ENCODE results near the gene SNX17.
"Not testable (repeated sequence)": the region's sequence is repeated elsewhere in the genome, so short reads cannot be mapped to it uniquely, and the experiment has no call there.

Gene SNX17

GRCh38 chr2:27370026-27370815 is at the start of gene SNX17, which contains the start of gene EIF2B4:
Gene SNX17 (plus strand): TSS chr2:27370616. CDS start chr2:27370744, 128 bp downstream.
Gene EIF2B4 (minus strand): TSS chr2:27370338. CDS start chr2:27370314, 24 bp downstream.
- peak; percentile 99 to 100 for DNase-seq

- DNase-seq = peak in 1 of 2 donors; percentile 18
Observed at GRCh38 chr2:27320958-27321543, 49.4 kb upstream of the SNX17 start.

DNA sequence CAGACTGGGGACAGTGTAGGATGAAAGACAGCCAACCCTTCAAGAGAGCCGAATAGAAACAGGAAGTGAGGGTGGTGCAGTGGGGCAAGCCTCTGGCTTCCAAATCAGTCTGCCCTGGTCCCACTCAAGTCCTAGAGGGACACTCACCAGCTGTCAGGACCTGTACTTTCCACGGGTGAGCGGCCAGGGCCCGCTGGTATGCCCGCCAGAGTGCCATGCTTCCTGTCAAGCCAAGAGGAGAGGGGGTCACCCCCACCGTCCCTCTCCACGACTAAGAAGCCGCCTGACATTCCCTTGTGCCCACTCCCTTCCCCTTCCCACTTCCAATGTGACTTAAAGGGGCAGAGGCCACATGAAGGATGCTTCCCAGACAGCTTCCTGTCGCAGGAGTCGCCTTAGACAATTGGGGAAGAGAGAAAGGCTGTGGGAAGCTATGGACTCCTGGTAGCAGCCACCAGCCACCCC is 48.1 kb upstream of the SNX17 start:
- peak in 1 of 2 donors; percentile 16 for DNase-seq

- DNase-seq = peak; percentile 88
Observed at GRCh38 chr2:27322766-27323595, 47.4 kb upstream of the SNX17 start, which contains the start of gene MPV17. Gene MPV17 (minus strand): TSS chr2:27323097. CDS start chr2:27322517, 580 bp downstream.

- DNase-seq = no peak
Observed at GRCh38 chr2:27323596-27324285, 46.7 kb upstream of the SNX17 start.

GRCh38 chr2:27324720-27325119 is 45.7 kb upstream of the SNX17 start:
- DNase-seq = no peak

DNA sequence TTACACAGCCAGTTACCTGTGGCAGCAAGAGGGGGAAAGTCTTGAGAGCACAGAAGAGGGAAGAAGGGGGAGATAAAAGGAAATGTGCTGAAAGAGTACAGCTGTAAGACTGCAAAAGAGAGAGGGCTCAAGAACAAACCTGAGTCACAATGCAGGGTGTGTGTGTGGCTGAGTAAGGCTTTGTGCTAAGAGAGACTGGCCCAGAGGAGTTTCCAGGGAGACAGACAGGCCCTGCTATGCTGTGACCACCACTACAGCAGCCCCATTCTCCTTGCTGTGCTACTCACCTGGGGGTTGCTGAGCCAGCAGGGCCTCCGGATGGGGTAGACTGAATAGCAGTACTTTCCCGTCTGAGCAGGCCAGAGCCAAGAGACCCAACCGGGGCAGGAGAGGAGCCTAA is 35.1 kb upstream of the SNX17 start:
- no peak for DNase-seq

- DNase-seq = no peak
Observed at GRCh38 chr2:27336173-27336572, 34.2 kb upstream of the SNX17 start.

DNA sequence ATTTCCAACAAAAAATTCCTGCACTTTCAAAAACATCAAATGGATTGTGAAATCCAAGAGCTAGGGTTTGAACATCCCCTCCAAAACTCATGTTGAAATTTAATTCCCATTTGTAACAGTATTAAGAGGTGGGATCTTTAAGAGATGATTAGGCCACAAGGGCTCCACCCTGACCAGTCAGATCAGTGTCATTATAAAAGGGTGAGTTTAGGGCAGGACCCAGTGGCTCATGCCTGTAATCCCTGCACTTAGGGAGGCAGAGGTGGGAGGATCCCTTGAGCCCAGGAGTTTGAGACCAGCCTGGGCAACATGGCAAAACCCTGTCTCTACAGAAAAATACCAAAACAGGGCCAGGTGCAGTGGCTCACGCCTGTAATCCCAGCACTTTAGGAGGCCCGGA is 22.8 kb upstream of the SNX17 start:
- DNase-seq = no peak

GRCh38 chr2:27350106-27350693 is 20.2 kb upstream of the SNX17 start:
- DNase-seq = no peak

- no peak for DNase-seq
Observed at GRCh38 chr2:27351802-27352598, 18.4 kb upstream of the SNX17 start.

DNA sequence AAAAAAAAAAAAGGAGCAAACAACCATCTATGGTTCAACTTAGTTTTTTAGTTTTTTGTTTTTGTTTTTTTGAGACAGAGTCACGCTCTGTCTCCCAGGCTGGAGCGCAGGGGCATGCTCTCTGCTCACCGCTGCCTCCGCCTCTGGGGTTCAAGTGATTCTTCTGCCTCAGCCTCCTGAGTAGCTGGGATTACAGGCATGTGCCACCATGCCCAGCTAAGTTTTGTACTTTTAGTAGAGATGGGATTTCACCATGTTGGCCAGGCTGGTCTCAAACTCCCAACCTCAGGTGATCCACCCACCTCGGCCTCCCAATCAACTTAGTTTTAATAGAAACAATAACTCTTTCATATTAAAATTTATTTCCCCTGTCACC is 17.0 kb upstream of the SNX17 start:
- DNase-seq = not testable (repeated sequence)

DNA sequence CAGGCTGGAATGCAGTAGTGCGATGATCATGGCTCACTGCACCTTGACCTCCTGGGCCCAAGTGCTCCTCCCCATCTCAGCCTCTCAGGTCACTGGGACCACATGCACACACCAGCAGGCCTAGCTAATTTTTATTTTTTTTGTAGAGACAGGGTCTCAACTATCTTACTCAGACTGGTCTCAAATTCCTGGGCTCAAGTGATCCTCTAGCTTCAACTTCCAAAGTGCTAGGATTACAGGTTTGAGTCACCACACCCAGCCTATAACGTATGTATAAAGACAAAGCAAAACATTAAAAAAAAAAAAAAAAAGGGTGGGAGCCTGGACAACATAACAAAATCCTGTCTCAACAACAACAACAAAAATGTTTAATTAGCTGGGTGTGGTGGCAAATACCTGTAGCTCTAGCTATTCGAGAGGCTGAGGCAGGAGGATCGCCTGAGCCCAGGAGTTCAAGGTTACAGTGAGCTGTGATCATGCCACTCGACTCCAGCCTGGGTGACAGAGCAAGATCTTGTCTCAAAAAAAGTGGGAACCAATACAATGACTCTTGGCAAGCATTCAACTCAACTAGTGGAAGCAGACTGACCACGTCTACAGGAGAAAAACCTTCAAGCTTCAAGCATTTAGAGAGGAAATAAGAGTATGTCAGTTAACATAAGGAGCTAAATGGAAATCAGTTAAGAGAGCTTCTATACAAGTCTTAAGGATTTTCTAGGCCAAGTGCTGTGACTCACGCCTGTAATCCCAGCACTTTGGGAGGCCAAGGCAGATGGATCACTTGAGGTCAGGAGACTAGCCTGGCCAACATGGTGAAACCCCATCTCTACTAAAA is 16.4 kb upstream of the SNX17 start:
- no peak for DNase-seq

DNA sequence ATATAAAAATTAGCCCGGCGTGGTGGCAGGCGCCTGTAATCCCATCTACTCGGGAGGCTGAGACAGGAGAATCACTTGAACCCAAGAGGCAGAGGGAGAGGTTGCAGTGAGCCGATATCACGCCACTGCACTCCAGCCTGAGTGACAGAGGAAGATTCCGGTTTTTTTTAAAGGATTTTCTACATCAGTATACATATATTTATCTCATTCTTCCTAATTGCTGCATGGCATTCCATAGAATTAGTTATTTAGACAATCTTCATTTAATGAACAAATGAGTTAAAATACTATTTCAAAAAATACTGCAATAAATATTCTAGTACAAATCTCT is 15.9 kb upstream of the SNX17 start:
- no peak for DNase-seq

GRCh38 chr2:27356056-27356381 is 14.4 kb upstream of the SNX17 start:
- DNase-seq = no peak

- peak; percentile 93 for DNase-seq
Observed at GRCh38 chr2:27356382-27357181, 13.8 kb upstream of the SNX17 start, which contains the start of gene GTF3C2. Gene GTF3C2 (minus strand): TSS chr2:27356764. CDS start chr2:27343554, 13,210 bp downstream.

DNA sequence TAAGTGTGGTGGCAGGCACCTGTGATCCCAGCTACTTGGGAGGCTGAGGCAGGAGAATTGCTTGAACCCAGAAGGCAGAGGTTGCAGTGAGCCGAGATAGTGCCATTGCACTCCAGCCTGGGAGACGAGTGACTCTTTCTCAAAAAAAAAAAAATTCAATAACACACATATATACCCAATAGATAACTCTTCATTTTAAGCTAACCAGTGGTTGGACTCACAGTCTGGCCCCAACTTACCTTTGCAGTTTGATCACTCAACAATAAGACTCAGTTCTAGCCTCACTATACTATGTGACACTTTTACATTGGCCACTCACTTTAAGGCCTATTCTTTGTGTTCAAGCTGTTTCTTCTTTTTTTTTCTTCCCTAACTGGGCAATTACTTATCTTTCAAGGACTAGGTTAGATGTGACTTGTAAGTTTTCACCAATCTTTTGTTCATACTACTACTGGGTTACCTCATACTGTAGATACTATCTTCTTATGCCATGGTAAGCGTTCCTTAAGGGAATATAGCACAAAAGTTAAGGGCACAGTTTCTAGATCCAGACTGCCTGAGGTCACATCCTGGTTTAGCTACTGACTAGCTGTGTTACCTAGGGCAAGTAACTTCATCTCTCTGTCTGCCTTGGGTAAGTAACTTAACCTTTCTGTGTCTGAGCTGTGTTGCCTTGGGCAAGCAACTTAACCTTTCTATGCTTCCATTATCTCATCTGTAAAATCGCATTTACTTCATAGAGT is 7.6 kb upstream of the SNX17 start:
- DNase-seq = no peak

GRCh38 chr2:27363933-27364332 is 6.5 kb upstream of the SNX17 start:
- DNase-seq = no peak

DNA sequence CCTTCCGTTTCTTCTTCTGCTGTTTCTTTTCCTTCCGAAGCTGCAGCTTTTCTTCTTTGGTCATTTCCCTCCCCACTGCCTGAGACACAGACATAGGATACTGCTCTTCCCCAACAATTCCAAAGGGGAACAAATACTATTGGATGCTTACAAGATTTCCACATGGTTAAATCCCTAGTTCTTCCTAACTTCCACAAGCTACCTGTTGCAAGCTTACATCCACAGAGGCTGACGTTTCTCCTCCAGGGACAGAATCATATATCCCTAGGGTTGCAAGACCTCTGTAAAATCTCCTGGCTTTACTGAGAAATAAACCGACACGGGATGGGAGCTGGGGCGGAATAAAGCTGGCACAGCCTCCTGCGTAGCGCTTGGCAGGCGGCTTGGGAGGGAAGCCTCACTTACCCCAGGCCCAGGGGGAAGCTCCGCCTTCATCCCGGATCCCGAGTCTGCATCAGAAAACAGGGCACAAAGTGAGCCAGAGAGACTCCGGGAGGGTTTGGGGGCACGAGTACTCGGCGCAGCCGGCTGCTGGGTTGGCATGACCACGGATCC is 868 bp upstream of the SNX17 start:
- no peak for DNase-seq
